H9 (cell line): ENCODE results near the gene DIS3L2. TPM values are rescaled to one million over a fixed set of nuclear protein-coding genes. Genes with fewer than 3 reads are reported as not detected.

ENCODE experiments used
- DNase-seq: peaks from one replicate; pipeline ENCODE4 v3.0.0-alpha.2; 2017
- H2AFZ ChIP-seq: one replicate; pipeline ENCODE4 v1.6.1; 2013; ENCODE audit warnings: mild to moderate bottlenecking, low read length, control low read depth, moderate library complexity
- H2AK5ac ChIP-seq: 2 replicates; pipeline ENCODE4 v1.6.1; 2013; ENCODE audit warnings: low read length, control low read depth, mixed read lengths; ENCODE audit not compliant: insufficient read length
- H2BK120ac ChIP-seq: one replicate; pipeline ENCODE4 v1.6.1; 2013; ENCODE audit warnings: low read depth, mild to moderate bottlenecking, low read length, control low read depth, inconsistent platforms; ENCODE audit not compliant: poor library complexity, severe bottlenecking
- H2BK12ac ChIP-seq: 2 replicates; pipeline ENCODE4 v1.6.1; 2013; ENCODE audit warnings: low read length, control low read depth, mixed read lengths, low read depth; ENCODE audit not compliant: insufficient read length
- H2BK15ac ChIP-seq: 2 replicates; pipeline ENCODE4 v1.6.1; 2013; ENCODE audit warnings: low read depth, low read length, control low read depth
- H2BK20ac ChIP-seq: one replicate; pipeline ENCODE4 v1.6.1; 2013; ENCODE audit warnings: low read depth, mild to moderate bottlenecking, low read length, control low read depth, inconsistent platforms; ENCODE audit not compliant: poor library complexity, severe bottlenecking
- H2BK5ac ChIP-seq: 2 replicates; pipeline ENCODE4 v1.6.1; 2013; ENCODE audit warnings: low read length, control low read depth, mixed read lengths; ENCODE audit not compliant: insufficient read length
- H3K14ac ChIP-seq: 2 replicates; pipeline ENCODE4 v1.6.1; 2013; ENCODE audit warnings: low read length, control low read depth; ENCODE audit not compliant: insufficient read depth
- H3K18ac ChIP-seq: 2 replicates; pipeline ENCODE4 v1.6.1; 2013; ENCODE audit warnings: low read depth, mild to moderate bottlenecking, mixed read lengths, low read length, control low read depth; ENCODE audit not compliant: insufficient read length
- H3K23ac ChIP-seq: 2 replicates; pipeline ENCODE4 v1.6.1; 2013; ENCODE audit warnings: low read length, control low read depth, mixed read lengths, low read depth; ENCODE audit not compliant: insufficient read length
- H3K23me2 ChIP-seq: 2 replicates; pipeline ENCODE4 v1.6.1; 2013; ENCODE audit warnings: low read depth, mild to moderate bottlenecking, mixed read lengths, low read length, control low read depth; ENCODE audit not compliant: insufficient read length, poor library complexity, severe bottlenecking
- H3K27ac ChIP-seq: 2 replicates; pipeline ENCODE4 v1.5.1; 2013; ENCODE audit warnings: low read length, control low read depth, mixed read lengths, low read depth; ENCODE audit not compliant: insufficient read length
- H3K27me3 ChIP-seq: 2 replicates; pipeline ENCODE4 v1.6.1; 2013; ENCODE audit warnings: low read length, control low read depth, inconsistent platforms; ENCODE audit not compliant: insufficient read depth
- H3K4ac ChIP-seq: 2 replicates; pipeline ENCODE4 v1.6.1; 2013; ENCODE audit warnings: low read depth, mild to moderate bottlenecking, control low read depth, inconsistent platforms, low read length, moderate library complexity
- H3K4me1 ChIP-seq: 2 replicates; pipeline ENCODE4 v1.6.1; 2013; ENCODE audit warnings: low read length, control low read depth, inconsistent platforms; ENCODE audit not compliant: insufficient read depth
- H3K4me2 ChIP-seq: 2 replicates; pipeline ENCODE4 v1.6.1; 2013; ENCODE audit warnings: low read length, control low read depth, mixed read lengths; ENCODE audit not compliant: insufficient read length, insufficient read depth
- H3K56ac ChIP-seq: 2 replicates; pipeline ENCODE4 v1.6.1; 2013; ENCODE audit warnings: low read depth, mild to moderate bottlenecking, mixed read lengths, low read length, control low read depth; ENCODE audit not compliant: insufficient read length
- H3K79me1 ChIP-seq: 2 replicates; pipeline ENCODE4 v1.6.1; 2013; ENCODE audit warnings: low read depth, mild to moderate bottlenecking, moderate library complexity, low read length, control low read depth, inconsistent platforms; ENCODE audit not compliant: insufficient read depth, poor library complexity, severe bottlenecking
- H3K79me2 ChIP-seq: 2 replicates; pipeline ENCODE4 v1.6.1; 2013; ENCODE audit warnings: low read length, control low read depth, inconsistent platforms; ENCODE audit not compliant: insufficient read depth
- H3K9ac ChIP-seq: 2 replicates; pipeline ENCODE4 v1.6.1; 2013; ENCODE audit warnings: low read length, control low read depth, mixed read lengths; ENCODE audit not compliant: insufficient read length; ENCODE audit errors: extremely low read depth
- H3K9me3 ChIP-seq: one replicate; pipeline ENCODE4 v1.6.1; 2013; ENCODE audit warnings: low read depth, low read length, inconsistent platforms; ENCODE audit not compliant: control insufficient read depth
- H3T11ph ChIP-seq: one replicate; pipeline ENCODE4 v1.6.1; 2013; ENCODE audit warnings: mild to moderate bottlenecking, low read length, control low read depth, inconsistent platforms
- H4K20me1 ChIP-seq: one replicate; pipeline ENCODE4 v1.6.1; 2013; ENCODE audit not compliant: control insufficient read depth, insufficient read length, insufficient read depth
- H4K5ac ChIP-seq: 2 replicates; pipeline ENCODE4 v1.6.1; 2013; ENCODE audit warnings: low read depth, mild to moderate bottlenecking, mixed read lengths, low read length, control low read depth; ENCODE audit not compliant: insufficient read length
- H4K8ac ChIP-seq: replicated peaks from 2 replicates; pipeline ENCODE4 v1.6.1; 2013; ENCODE audit warnings: low read length, control low read depth, mixed read lengths, low read depth; ENCODE audit not compliant: insufficient read length
- H4K91ac ChIP-seq: 2 replicates; pipeline ENCODE4 v1.6.1; 2013; ENCODE audit warnings: low read depth, mild to moderate bottlenecking, moderate library complexity, mixed read lengths, low read length, control low read depth; ENCODE audit not compliant: insufficient read length
- H3K27ac Mint-ChIP-seq, 3 experiments: 2 replicates in 2 of 3; 3 replicates in 1 of 3; pipeline ENCODE4 v1.8.0; 2020 to 2021; ENCODE audit warnings: mixed read lengths in 3 of 3, mild to moderate bottlenecking in 1 of 3, moderate library complexity in 1 of 3
- H3K27me3 Mint-ChIP-seq: 2 replicates; pipeline ENCODE4 v1.8.0; 2021; ENCODE audit warnings: low read depth, mild to moderate bottlenecking, moderate library complexity, mixed read lengths
- H3K36me3 Mint-ChIP-seq, 3 experiments: 2 replicates in 2 of 3; 3 replicates in 1 of 3; pipeline ENCODE4 v1.8.0; 2020 to 2021; ENCODE audit warnings: low read depth in 3 of 3, mixed read lengths in 3 of 3; ENCODE audit not compliant: insufficient read depth in 1 of 3
- H3K4me1 Mint-ChIP-seq, 2 experiments: 2 replicates each; pipeline ENCODE4 v1.8.0; 2020; ENCODE audit warnings: mixed read lengths in 2 of 2
- H3K4me3 Mint-ChIP-seq, 2 experiments: 2 replicates in 1 of 2; 3 replicates in 1 of 2; pipeline ENCODE4 v1.8.0; 2020 to 2021; ENCODE audit warnings: mild to moderate bottlenecking in 2 of 2, mixed read lengths in 2 of 2, moderate library complexity in 1 of 2
- H3K9me3 Mint-ChIP-seq, 2 experiments: 2 replicates in 1 of 2; 3 replicates in 1 of 2; pipeline ENCODE4 v1.8.0; 2020; ENCODE audit warnings: mild to moderate bottlenecking in 2 of 2, mixed read lengths in 2 of 2, moderate library complexity in 1 of 2
- total RNA-seq: library from RNA; stranded (reverse); gene quantifications from 2 replicates; pipeline ENCODE4 v1.2.1, GENCODE V29; 2021
- TF ChIP-seq, protein P1 (sequence below): fragments of 200-600 bp; sonication (generic); conservative IDR thresholded peaks from 3 replicates; pipeline ENCODE4 v1.8.0; 2021; ENCODE audit warnings: antibody characterized with exemption, mild to moderate bottlenecking

The DIS3L2 gene
- total RNA-seq, 1 experiment from 2014 or later, result 28.1 TPM

DNA sequence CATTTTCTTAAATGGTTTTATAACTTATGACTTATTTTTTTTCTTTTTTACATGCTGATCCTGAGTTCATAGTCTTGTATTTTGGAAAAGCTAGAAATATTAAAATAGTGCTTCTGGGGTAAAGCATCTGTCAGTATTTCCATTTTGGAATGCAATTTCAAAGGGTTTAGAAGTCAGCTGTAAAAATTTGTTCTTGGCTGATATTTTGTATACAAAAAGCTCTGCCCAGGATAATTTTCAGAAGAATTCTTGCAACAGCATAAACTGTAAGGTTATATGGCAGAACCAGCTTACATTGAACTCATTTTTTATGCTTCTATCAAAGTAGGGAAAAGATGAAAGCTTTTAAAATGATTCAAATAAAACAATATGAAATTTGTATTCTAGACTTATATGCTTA is 97.4 kb downstream of the DIS3L2 start:
- DNase-seq, result no peak
- TF ChIP-seq, protein P1, sequence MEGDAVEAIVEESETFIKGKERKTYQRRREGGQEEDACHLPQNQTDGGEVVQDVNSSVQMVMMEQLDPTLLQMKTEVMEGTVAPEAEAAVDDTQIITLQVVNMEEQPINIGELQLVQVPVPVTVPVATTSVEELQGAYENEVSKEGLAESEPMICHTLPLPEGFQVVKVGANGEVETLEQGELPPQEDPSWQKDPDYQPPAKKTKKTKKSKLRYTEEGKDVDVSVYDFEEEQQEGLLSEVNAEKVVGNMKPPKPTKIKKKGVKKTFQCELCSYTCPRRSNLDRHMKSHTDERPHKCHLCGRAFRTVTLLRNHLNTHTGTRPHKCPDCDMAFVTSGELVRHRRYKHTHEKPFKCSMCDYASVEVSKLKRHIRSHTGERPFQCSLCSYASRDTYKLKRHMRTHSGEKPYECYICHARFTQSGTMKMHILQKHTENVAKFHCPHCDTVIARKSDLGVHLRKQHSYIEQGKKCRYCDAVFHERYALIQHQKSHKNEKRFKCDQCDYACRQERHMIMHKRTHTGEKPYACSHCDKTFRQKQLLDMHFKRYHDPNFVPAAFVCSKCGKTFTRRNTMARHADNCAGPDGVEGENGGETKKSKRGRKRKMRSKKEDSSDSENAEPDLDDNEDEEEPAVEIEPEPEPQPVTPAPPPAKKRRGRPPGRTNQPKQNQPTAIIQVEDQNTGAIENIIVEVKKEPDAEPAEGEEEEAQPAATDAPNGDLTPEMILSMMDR, result no peak
- Histone ChIP-seq H3K18ac (no peak overlapping the region), H3K9ac (no peak overlapping the region), H2BK5ac (no peak overlapping the region), H3K14ac (no peak overlapping the region), H3K27ac (no peak overlapping the region), H3K79me2 (no peaks in the 10 kb centered on the region), H3K27me3 (no peaks in the 10 kb centered on the region), H3K23me2 (no peaks in the 10 kb centered on the region), H3K23ac (no peak overlapping the region), H4K8ac (no peak overlapping the region), H2AK5ac (no peak overlapping the region), H2BK15ac (no peak overlapping the region), H4K20me1 (no peaks in the 10 kb centered on the region), H4K5ac (no peak overlapping the region), H2BK12ac (no peak overlapping the region), H3K56ac (no peak overlapping the region), H2BK120ac (no peak overlapping the region), H3K9me3 (no peaks in the 10 kb centered on the region), H3K4me2 (no peak overlapping the region), H3K4me1 (no peaks in the 10 kb centered on the region), H4K91ac (no peak overlapping the region), H3K79me1 (no peaks in the 10 kb centered on the region), H3K4ac (no peak overlapping the region), H2AFZ (no peak overlapping the region), H2BK20ac (no peak overlapping the region), H3T11ph (no peak overlapping the region)
- Mint-ChIP-seq H3K9me3 (no peaks in the 10 kb centered on the region; a peak in 1 of 5 replicates), H3K27me3 (no peaks in the 10 kb centered on the region), H3K4me3 (no peak overlapping the region), H3K36me3 (peaks cover 0 to 5% (median 1%) of the 10 kb centered on the region in 3 experiments; a peak in 3 of 7 replicates), H3K4me1 (no peaks in the 10 kb centered on the region), H3K27ac (no peak overlapping the region)
